H1 (cell line): ENCODE results near the gene OPN5. TPM values are rescaled to one million over a fixed set of nuclear protein-coding genes. Genes with fewer than 3 reads are reported as not detected.

ENCODE experiments used
- CTCF ChIA-PET: fragments of 300-600 bp; sonication (Branson Sonifier 250); formaldehyde crosslinking; loops from one replicate; lab custom pipeline; 2021; ENCODE audit not compliant: partially characterized antibody; lab: Charles Lee
- POLR2A ChIA-PET: fragments of 300-600 bp; sonication (Branson Sonifier 250); formaldehyde crosslinking; loops from one replicate; lab custom pipeline; 2021; ENCODE audit warnings: inconsistent platforms; ENCODE audit not compliant: partially characterized antibody; lab: Charles Lee
- DNase-seq, 2 experiments: peaks; one replicate each; pipeline versions ENCODE4 v3.0.0 to v3.0.0-alpha.2; 2010 to 2022; ENCODE audit warnings: low spot score in 2 of 2, low read depth in 1 of 2, mixed read lengths in 1 of 2
- FAIRE-seq: peaks from 2 replicates; lab custom pipeline; 2011; peaks lifted over from hg19 to GRCh38; lab: Jason Lieb, UNC
- H2AFZ ChIP-seq: 2 replicates; pipeline ENCODE4 v1.8.1; 2012; ENCODE audit warnings: low read length, inconsistent platforms
- H2AK5ac ChIP-seq: 2 replicates; pipeline ENCODE4 v1.6.1; 2013; ENCODE audit warnings: low read depth, low read length
- H2BK120ac ChIP-seq: replicated peaks from 2 replicates; pipeline ENCODE3; 2013; ENCODE audit warnings: low read depth, low read length, inconsistent platforms
- H2BK12ac ChIP-seq: 2 replicates; pipeline ENCODE4 v1.6.1; 2013; ENCODE audit warnings: low read depth, low read length
- H2BK15ac ChIP-seq: 2 replicates; pipeline ENCODE4 v1.6.1; 2013; ENCODE audit warnings: low read length
- H2BK20ac ChIP-seq: 2 replicates; pipeline ENCODE4 v1.6.1; 2013; ENCODE audit warnings: low read length
- H2BK5ac ChIP-seq: 2 replicates; pipeline ENCODE4 v1.6.1; 2013; ENCODE audit warnings: low read depth, low read length
- H3K14ac ChIP-seq: 2 replicates; pipeline ENCODE4 v1.6.1; 2013; ENCODE audit warnings: inconsistent platforms; ENCODE audit not compliant: insufficient read length
- H3K18ac ChIP-seq: 2 replicates; pipeline ENCODE4 v1.6.1; 2013; ENCODE audit warnings: low read length; ENCODE audit errors: extremely low read depth
- H3K23ac ChIP-seq: 2 replicates; pipeline ENCODE4 v1.6.1; 2013; ENCODE audit warnings: inconsistent platforms; ENCODE audit not compliant: insufficient read length
- H3K23me2 ChIP-seq: 2 replicates; pipeline ENCODE4 v1.6.1; 2013; ENCODE audit warnings: low read depth, low read length
- H3K27ac ChIP-seq: 2 replicates; pipeline ENCODE4 v1.6.1; 2011; ENCODE audit warnings: low read depth, low read length, inconsistent platforms
- H3K27me3 ChIP-seq, 4 experiments: replicated peaks in 1 of 4; 1 replicate in 1 of 4; 2 replicates in 3 of 4; pipeline versions ENCODE4 v1.6.1 to v1.8.1; 2011 to 2013; ENCODE audit warnings: low read length in 3 of 4, mild to moderate bottlenecking in 3 of 4, inconsistent platforms in 2 of 4, mixed read lengths in 2 of 4, moderate library complexity in 1 of 4; ENCODE audit not compliant: control insufficient read depth in 3 of 4, insufficient read depth in 3 of 4; ENCODE audit errors: extremely low read depth in 1 of 4
- H3K36me3 ChIP-seq, 4 experiments: 2 replicates each; pipeline versions ENCODE4 v1.6.1 to v1.8.1; 2011 to 2013; ENCODE audit warnings: mild to moderate bottlenecking in 4 of 4, low read length in 3 of 4, moderate library complexity in 2 of 4, control low read depth in 1 of 4, inconsistent platforms in 1 of 4; ENCODE audit not compliant: insufficient read depth in 4 of 4, control insufficient read depth in 2 of 4
- H3K4ac ChIP-seq: replicated peaks from 2 replicates; pipeline ENCODE3; 2013; ENCODE audit warnings: low read length, low read depth, mixed read lengths, inconsistent platforms; ENCODE audit not compliant: insufficient read length
- H3K4me1 ChIP-seq, 4 experiments: replicated peaks in 1 of 4; 1 replicate in 1 of 4; 2 replicates in 3 of 4; pipeline versions ENCODE4 v1.6.1 to v1.8.1; 2011 to 2013; ENCODE audit warnings: low read length in 3 of 4, inconsistent platforms in 2 of 4, mixed read lengths in 1 of 4; ENCODE audit not compliant: insufficient read depth in 4 of 4, control insufficient read depth in 3 of 4
- H3K4me2 ChIP-seq, 2 experiments: 2 replicates each; pipeline versions ENCODE4 v1.6.1 to v1.8.1; 2011 to 2013; ENCODE audit warnings: low read depth in 2 of 2, low read length in 2 of 2, control low read depth in 1 of 2, inconsistent platforms in 1 of 2, mild to moderate bottlenecking in 1 of 2; ENCODE audit not compliant: insufficient read depth in 1 of 2
- H3K4me3 ChIP-seq, 4 experiments: fragments of 200-600, 300-600 bp in 1 of 4; sonication (generic), shearing (Covaris generic), sonication (Bioruptor Twin) in 1 of 4; 2 replicates each; pipeline versions ENCODE4 v1.5.1 to v1.8.1; 2011 to 2016; ENCODE audit warnings: low read length in 4 of 4, low read depth in 3 of 4, control low read depth in 2 of 4, inconsistent platforms in 2 of 4, mild to moderate bottlenecking in 2 of 4, mixed read lengths in 1 of 4, moderate library complexity in 1 of 4; ENCODE audit not compliant: insufficient read depth in 2 of 4; ENCODE audit errors: extremely low read depth in 1 of 4
- H3K56ac ChIP-seq: replicated peaks from 2 replicates; pipeline ENCODE3; 2013; ENCODE audit warnings: low read depth, mild to moderate bottlenecking, mixed read lengths, low read length, inconsistent platforms; ENCODE audit not compliant: insufficient read length
- H3K79me1 ChIP-seq: 2 replicates; pipeline ENCODE4 v1.6.1; 2013; ENCODE audit warnings: low read depth, low read length, control low read depth
- H3K79me2 ChIP-seq, 2 experiments: 2 replicates each; pipeline versions ENCODE4 v1.6.1 to v1.8.1; 2012 to 2013; ENCODE audit warnings: low read length in 2 of 2, mild to moderate bottlenecking in 2 of 2, inconsistent platforms in 1 of 2; ENCODE audit not compliant: insufficient read depth in 2 of 2, control insufficient read depth in 1 of 2
- H3K9ac ChIP-seq, 4 experiments: replicated peaks in 1 of 4; 1 replicate in 1 of 4; 2 replicates in 3 of 4; pipeline versions ENCODE4 v1.6.1 to v1.8.1; 2011 to 2013; ENCODE audit warnings: low read depth in 3 of 4, low read length in 3 of 4, control low read depth in 2 of 4, mild to moderate bottlenecking in 2 of 4, moderate library complexity in 2 of 4, inconsistent platforms in 1 of 4; ENCODE audit errors: extremely low read depth in 1 of 4
- H3K9me3 ChIP-seq, 2 experiments: 2 replicates each; pipeline versions ENCODE4 v1.6.1 to v1.8.1; 2012 to 2013; ENCODE audit warnings: mild to moderate bottlenecking in 2 of 2, moderate library complexity in 2 of 2, control low read depth in 1 of 2, inconsistent platforms in 1 of 2, low read depth in 1 of 2, low read length in 1 of 2, mixed read lengths in 1 of 2; ENCODE audit not compliant: insufficient read depth in 2 of 2
- H4K20me1 ChIP-seq, 2 experiments: replicated peaks in 1 of 2; 2 replicates each; pipeline versions ENCODE3 to v1.8.1; 2011 to 2013; ENCODE audit warnings: inconsistent platforms in 2 of 2, low read length in 2 of 2, mild to moderate bottlenecking in 1 of 2; ENCODE audit not compliant: insufficient read depth in 2 of 2, control insufficient read depth in 1 of 2
- H4K5ac ChIP-seq: 2 replicates; pipeline ENCODE4 v1.6.1; 2013; ENCODE audit warnings: low read length, low read depth, mixed read lengths, inconsistent platforms; ENCODE audit not compliant: insufficient read length
- H4K8ac ChIP-seq: 2 replicates; pipeline ENCODE4 v1.8.0; 2013; ENCODE audit warnings: mild to moderate bottlenecking, moderate library complexity, low read length, inconsistent platforms; ENCODE audit not compliant: insufficient read depth; ENCODE audit errors: extremely low read depth
- H4K91ac ChIP-seq: replicated peaks from 2 replicates; pipeline ENCODE3; 2013; ENCODE audit warnings: low read length, mixed read lengths, inconsistent platforms; ENCODE audit not compliant: insufficient read length
- BCL11A ChIP-seq, 2 experiments: IDR thresholded peaks; one replicate each; pipeline ENCODE4 v1.6.1; 2011; ENCODE audit warnings: low read depth in 2 of 2, low read length in 2 of 2, mild to moderate bottlenecking in 2 of 2
- BRCA1 ChIP-seq: IDR thresholded peaks from 2 replicates; pipeline ENCODE4 v1.6.1; 2012; ENCODE audit warnings: low read depth, low read length, improper control_type of control experiment
- HDAC2 ChIP-seq, 2 experiments: fragments of 300-600 bp in 1 of 2; sonication (generic) in 1 of 2; IDR thresholded peaks; 2 replicates each; pipeline ENCODE4 v1.6.1; 2011 to 2012; ENCODE audit warnings: low read depth in 2 of 2, low read length in 2 of 2, mild to moderate bottlenecking in 2 of 2, moderate library complexity in 2 of 2, borderline replicate concordance in 1 of 2, inconsistent platforms in 1 of 2
- JUND ChIP-seq: IDR thresholded peaks from 2 replicates; pipeline ENCODE4 v1.6.1; 2011; ENCODE audit warnings: mild to moderate bottlenecking, improper control_type of control experiment, low read length
- MAX ChIP-seq: IDR thresholded peaks from 2 replicates; pipeline ENCODE4 v1.6.1; 2012; ENCODE audit warnings: inconsistent platforms
- POLR2A ChIP-seq, 2 experiments: IDR thresholded peaks; 1 replicate in 1 of 2; 2 replicates in 1 of 2; pipeline ENCODE4 v1.6.1; 2011; ENCODE audit warnings: low read depth in 2 of 2, low read length in 2 of 2, mild to moderate bottlenecking in 2 of 2; ENCODE audit errors: control extremely low read depth in 1 of 2
- RNF2 ChIP-seq: fragments of 200-900, 300-1000 bp; sonication (generic); IDR thresholded peaks from 2 replicates; pipeline ENCODE4 v1.7.1; 2016; ENCODE audit warnings: borderline replicate concordance, low read depth, mild to moderate bottlenecking, antibody characterized with exemption, low read length; ENCODE audit not compliant: poor library complexity, severe bottlenecking; ENCODE audit errors: missing control alignments
- SIRT6 ChIP-seq: IDR thresholded peaks from one replicate; pipeline ENCODE4 v1.7.1; 2012; ENCODE audit warnings: low read length, inconsistent platforms
- WGBS, 2 experiments: shearing (Covaris generic) in 1 of 2; methylation state at CpG; one replicate each; pipeline versions ENCODE4 v1.1.6 to v1.1.7; 2013 to 2015; ENCODE audit warnings: low lambda C conversion rate in 2 of 2, mixed read lengths in 2 of 2, inconsistent platforms in 1 of 2, low coverage in 1 of 2, missing lambda C conversion rate in 1 of 2; ENCODE audit not compliant: insufficient replicate concordance in 2 of 2, insufficient coverage in 1 of 2, insufficient read length in 1 of 2; ENCODE audit errors: extremely low coverage in 1 of 2, missing lambda C conversion rate in 1 of 2; 5-methylcytosine and 5-hydroxymethylcytosine counted together
- polyA plus RNA-seq, 7 experiments: library from polyadenylated mRNA; depleted of rRNA in 3 of 7; stranded (reverse) in 5 of 7; unstranded in 2 of 7; fragments of >200 nt in 5 of 7; fragments of 200-250 nt in 2 of 7; gene quantifications; 1 replicate in 5 of 7; 2 replicates in 1 of 7; 4 replicates in 1 of 7; pipeline versions ENCODE4 v1.2.1 to v1.2.3, GENCODE V29; 2011 to 2013; ENCODE audit warnings: missing spikeins in 2 of 7, mixed read lengths in 2 of 7
- total RNA-seq: library from RNA; stranded (reverse); fragmentation: NEBNext Ultra II Directional; extraction: Animal tissue kit (Norgen Biotek cat#: 25700); gene quantifications from 2 replicates; pipeline ENCODE4 v1.2.1, GENCODE V29; 2021

OPN5 gene
- total and polyA plus RNA-seq, 2 of the 8 experiments (the other 6 are each of a cell fraction or from before 2014, with no cell fraction given), result not detected

GRCh38 chr6:47832386-47833100, 50.7 kb downstream of the OPN5 start:
- POLR2A ChIA-PET, result no interaction called here
- no peak overlapping the region for H3K18ac ChIP-seq
- H2BK15ac ChIP-seq, result no peak overlapping the region
- TF ChIP-seq MAX (no peak), RNF2 (no peak), SIRT6 (no peak), BRCA1 (no peak), BCL11A (IDR thresholded peaks at IDR 0.05; ENCODE audit: low read depth in 2 of 2, low read length in 2 of 2) (no peak), HDAC2 (IDR thresholded peaks at IDR 0.05; ENCODE audit: borderline replicate concordance in 1 of 2, low read depth in 2 of 2, low read length in 2 of 2) (no peak), JUND (no peak), POLR2A (IDR thresholded peaks at IDR 0.05; ENCODE audit: control extremely low read depth in 1 of 2, low read depth in 2 of 2, low read length in 2 of 2) (no peak)
- no peak for FAIRE-seq
- no peak overlapping the region for H3K56ac ChIP-seq
- no peak overlapping the region for H4K8ac ChIP-seq
- H2BK5ac ChIP-seq, result no peak overlapping the region
- no peaks in the 10 kb centered on the region for H3K79me1 ChIP-seq
- no peak overlapping the region for H3K4me2 ChIP-seq
- CTCF ChIA-PET, result no interaction called here
- no peak overlapping the region for H2BK120ac ChIP-seq
- H4K20me1 ChIP-seq, result no peaks in the 10 kb centered on the region
- H3K4me3 ChIP-seq, result no peak overlapping the region
- no peaks in the 10 kb centered on the region; the same call in 1 of the 2 replicates for H3K23me2 ChIP-seq
- H2BK20ac ChIP-seq, result no peak overlapping the region
- no peak overlapping the region for H3K14ac ChIP-seq
- H3K23ac ChIP-seq, result no peak overlapping the region
- H4K5ac ChIP-seq, result no peak overlapping the region
- H3K4ac ChIP-seq, result no peak overlapping the region
- no peaks in the 10 kb centered on the region for H3K9me3 ChIP-seq
- no peak overlapping the region for H4K91ac ChIP-seq
- no peak overlapping the region for H2BK12ac ChIP-seq
- no peaks in the 10 kb centered on the region for H3K36me3 ChIP-seq
- no peak overlapping the region for H2AFZ ChIP-seq
- DNase-seq, result no peak
- WGBS, 2 experiments, result 47% methylated on average over 2 of the region's 2 CpGs; no CpG with 5 or more reads in 1 of the 2 experiments
- H3K27ac ChIP-seq, result no peak overlapping the region
- H3K4me1 ChIP-seq, result no peaks in the 10 kb centered on the region
- H3K9ac ChIP-seq, result no peak overlapping the region
- H3K27me3 ChIP-seq, result no peaks in the 10 kb centered on the region; a peak in 1 of 7 replicates
- no peak overlapping the region for H2AK5ac ChIP-seq
- no peaks in the 10 kb centered on the region for H3K79me2 ChIP-seq
